Stomach (tissue), 4 donors: ENCODE measurements around the gene LILRA2.
"Not testable (repeated sequence)": the region's sequence is repeated elsewhere in the genome, so short reads cannot be mapped to it uniquely, and the experiment has no call there.

ENCODE experiments used
- POLR2A ChIP-seq, 4 donors: fragments of 450-650 bp; IDR thresholded peaks; one replicate each; pipeline ENCODE4 v1.6.1; 2016; ENCODE audit warnings: antibody characterized with exemption in 4 of 4, control low read depth in 2 of 4, mild to moderate bottlenecking in 1 of 4, moderate library complexity in 1 of 4
- POLR2AphosphoS5 ChIP-seq, 3 donors: sonication (generic); formaldehyde crosslinking; IDR thresholded peaks; one replicate each; pipeline ENCODE4 v1.6.1; 2016; ENCODE audit warnings: antibody characterized with exemption in 3 of 3
- TF ChIP-seq, protein P1 (sequence below), 7 experiments: fragments of 450-650 bp in 4 of 7; fragments of 200-600 bp in 3 of 7; sonication (generic) in 3 of 7; IDR thresholded peaks; one replicate each; pipeline ENCODE4 v1.5.1; 2016 to 2019; ENCODE audit warnings: antibody characterized with exemption in 7 of 7, control low read depth in 2 of 7, mild to moderate bottlenecking in 1 of 7

DNA sequence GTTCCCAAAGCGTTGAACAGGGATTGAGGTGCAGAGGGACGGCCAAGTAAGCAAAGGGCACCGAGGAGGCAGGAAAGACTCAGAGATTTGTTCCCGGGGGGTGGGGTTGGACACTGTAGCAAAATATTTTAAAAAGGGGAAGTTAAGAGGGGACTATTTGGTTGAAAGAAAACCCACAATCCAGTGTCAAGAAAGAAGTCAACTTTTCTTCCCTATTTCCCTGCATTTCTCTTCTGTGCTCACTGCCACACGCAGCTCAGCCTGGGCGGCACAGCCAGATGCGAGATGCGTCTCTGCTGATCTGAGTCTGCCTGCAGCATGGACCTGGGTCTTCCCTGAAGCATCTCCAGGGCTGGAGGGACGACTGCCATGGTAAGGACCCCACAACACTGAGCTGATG, 56.7 kb downstream of the LILRA2 start, which contains the start of gene LILRB1:
- TF ChIP-seq, protein P1, sequence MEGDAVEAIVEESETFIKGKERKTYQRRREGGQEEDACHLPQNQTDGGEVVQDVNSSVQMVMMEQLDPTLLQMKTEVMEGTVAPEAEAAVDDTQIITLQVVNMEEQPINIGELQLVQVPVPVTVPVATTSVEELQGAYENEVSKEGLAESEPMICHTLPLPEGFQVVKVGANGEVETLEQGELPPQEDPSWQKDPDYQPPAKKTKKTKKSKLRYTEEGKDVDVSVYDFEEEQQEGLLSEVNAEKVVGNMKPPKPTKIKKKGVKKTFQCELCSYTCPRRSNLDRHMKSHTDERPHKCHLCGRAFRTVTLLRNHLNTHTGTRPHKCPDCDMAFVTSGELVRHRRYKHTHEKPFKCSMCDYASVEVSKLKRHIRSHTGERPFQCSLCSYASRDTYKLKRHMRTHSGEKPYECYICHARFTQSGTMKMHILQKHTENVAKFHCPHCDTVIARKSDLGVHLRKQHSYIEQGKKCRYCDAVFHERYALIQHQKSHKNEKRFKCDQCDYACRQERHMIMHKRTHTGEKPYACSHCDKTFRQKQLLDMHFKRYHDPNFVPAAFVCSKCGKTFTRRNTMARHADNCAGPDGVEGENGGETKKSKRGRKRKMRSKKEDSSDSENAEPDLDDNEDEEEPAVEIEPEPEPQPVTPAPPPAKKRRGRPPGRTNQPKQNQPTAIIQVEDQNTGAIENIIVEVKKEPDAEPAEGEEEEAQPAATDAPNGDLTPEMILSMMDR (IDR thresholded peaks at IDR 0.05): not testable (repeated sequence)
- not testable (repeated sequence) for TF ChIP-seq POLR2A, POLR2AphosphoS5 (IDR thresholded peaks at IDR 0.05)
